ENCODE results near the gene UBE2L3.

- TF ChIP-seq POLR2A (IDR thresholded peaks at IDR 0.05; ENCODE audit: low read length) (no peak), GATA1 (IDR thresholded peaks at IDR 0.05; ENCODE audit: low read depth, low read length) (no peak)
Observed at GRCh38 chr22:21632931-21633330, 65.4 kb downstream of the UBE2L3 start.
